Uterus (tissue), 4 donors: ENCODE results near the gene BCO1. TPM values are rescaled to one million over a fixed set of nuclear protein-coding genes. Genes with fewer than 3 reads are reported as not detected.

Experiments
- DNase-seq, 2 donors: peaks; one replicate each; pipeline ENCODE4 v3.0.0-alpha.2; 2019 to 2020
- H3K27ac ChIP-seq, 2 donors: fragments of 200-600 bp; sonication (generic); 1 replicate in 1 of 2; 2 replicates in 1 of 2; pipeline ENCODE4 v1.5.1; 2016 to 2018
- H3K27me3 ChIP-seq, 2 donors: fragments of 200-600 bp; sonication (generic); one replicate each; pipeline ENCODE4 v1.5.1; 2018 to 2019; ENCODE audit warnings: control low read depth in 1 of 2
- H3K36me3 ChIP-seq, 2 donors: fragments of 200-600 bp; sonication (generic); one replicate each; pipeline ENCODE4 v1.5.1; 2019; ENCODE audit warnings: control low read depth in 1 of 2
- H3K4me1 ChIP-seq, 2 donors: fragments of 200-600 bp; sonication (generic); one replicate each; pipeline ENCODE4 v1.5.1; 2018 to 2019; ENCODE audit warnings: control low read depth in 1 of 2
- H3K4me3 ChIP-seq, 2 donors: fragments of 200-600 bp; sonication (generic); 1 replicate in 1 of 2; 2 replicates in 1 of 2; pipeline ENCODE4 v1.5.1; 2018 to 2019; ENCODE audit warnings: mild to moderate bottlenecking in 1 of 2
- H3K9me3 ChIP-seq, 2 donors: fragments of 200-600 bp; sonication (generic); one replicate each; pipeline ENCODE4 v1.5.1; 2019; ENCODE audit warnings: control low read depth in 1 of 2
- POLR2A ChIP-seq, 2 donors: fragments of 450-650 bp; IDR thresholded peaks; one replicate each; pipeline ENCODE4 v1.6.1; 2016; ENCODE audit warnings: antibody characterized with exemption in 2 of 2, mild to moderate bottlenecking in 1 of 2, moderate library complexity in 1 of 2
- intact Hi-C: fragments of 100-400 bp; cut with DNase I; formaldehyde crosslinking; loops from one replicate; pipeline ENCODE4 v1.15.1; 2023; ENCODE audit warnings: low total_unique reads
- total RNA-seq, 4 donors: library from RNA; depleted of rRNA in 3 of 4; stranded (reverse); fragments of >200 nt in 3 of 4; gene quantifications; one replicate each; pipeline versions ENCODE4 v1.1.0 to v1.2.4, GENCODE V29; 2014 to 2023
- TF ChIP-seq, protein P1 (sequence below), 4 experiments: fragments of 200-600 bp in 2 of 4; fragments of 450-650 bp in 2 of 4; sonication (generic) in 2 of 4; IDR thresholded peaks; one replicate each; pipeline ENCODE4 v1.5.1; 2016 to 2019; ENCODE audit warnings: antibody characterized with exemption in 4 of 4, mild to moderate bottlenecking in 2 of 4, moderate library complexity in 1 of 4
- donor health status: DM: yes; HTN: yes; CAD: no.

The BCO1 gene
- total RNA-seq, 4 donors from 2014 or later = 0.27 to 2.6 (median 0.97) TPM; not detected in 1

DNA sequence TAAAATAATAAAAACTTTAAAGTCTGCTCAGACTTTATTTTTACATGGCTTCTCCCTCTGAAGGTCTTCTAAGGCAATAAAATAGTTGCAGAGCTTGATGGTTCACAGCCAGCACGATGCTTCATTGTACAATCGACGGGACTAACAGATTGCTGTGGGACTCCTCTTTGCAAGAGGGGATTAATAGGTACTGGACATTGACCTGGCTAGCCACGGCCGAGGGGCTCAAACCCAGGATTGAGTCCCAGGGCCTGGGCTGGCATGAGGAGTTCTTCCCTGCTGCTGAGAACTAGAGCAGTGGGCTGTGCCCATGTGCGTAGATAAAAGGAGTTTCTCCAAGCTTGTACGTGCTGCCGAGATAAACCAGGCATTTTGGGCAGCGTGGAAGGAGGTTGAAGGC lies 52.6 kb downstream of the BCO1 start:
- no peak for DNase-seq
- Histone ChIP-seq H3K4me3 (no peak overlapping the region), H3K36me3 (no peaks in the 10 kb centered on the region), H3K4me1 (no peaks in the 10 kb centered on the region), H3K27ac (no peak overlapping the region), H3K27me3 (no peaks in the 10 kb centered on the region), H3K9me3 (no peaks in the 10 kb centered on the region)
- TF ChIP-seq POLR2A (IDR thresholded peaks at IDR 0.05) = no peak
- intact Hi-C loops = no loop called here

DNA sequence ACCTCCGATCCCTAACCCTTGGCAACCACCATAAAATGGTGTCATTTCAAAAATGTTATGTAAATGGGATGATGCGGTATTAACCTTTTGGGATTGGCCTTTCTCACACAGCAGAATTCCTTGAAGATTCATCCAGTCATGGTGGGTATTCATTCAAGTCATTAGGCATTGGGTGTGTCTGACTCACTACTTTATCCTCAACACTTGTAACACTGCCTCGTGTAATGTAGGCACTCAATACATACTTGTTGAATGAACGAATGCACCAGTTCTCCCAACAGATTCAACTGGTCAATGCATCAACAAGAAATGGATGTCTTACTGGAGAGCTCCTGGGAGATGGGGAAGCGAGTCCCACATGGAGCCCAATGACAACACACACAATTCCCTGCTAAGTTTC lies 54.4 kb downstream of the BCO1 start:
- Histone ChIP-seq H3K27ac (no peak overlapping the region), H3K27me3 (no peaks in the 10 kb centered on the region), H3K36me3 (no peaks in the 10 kb centered on the region), H3K4me3 (no peak overlapping the region), H3K4me1 (no peaks in the 10 kb centered on the region), H3K9me3 (no peaks in the 10 kb centered on the region)
- no peak for DNase-seq
- TF ChIP-seq, protein P1, sequence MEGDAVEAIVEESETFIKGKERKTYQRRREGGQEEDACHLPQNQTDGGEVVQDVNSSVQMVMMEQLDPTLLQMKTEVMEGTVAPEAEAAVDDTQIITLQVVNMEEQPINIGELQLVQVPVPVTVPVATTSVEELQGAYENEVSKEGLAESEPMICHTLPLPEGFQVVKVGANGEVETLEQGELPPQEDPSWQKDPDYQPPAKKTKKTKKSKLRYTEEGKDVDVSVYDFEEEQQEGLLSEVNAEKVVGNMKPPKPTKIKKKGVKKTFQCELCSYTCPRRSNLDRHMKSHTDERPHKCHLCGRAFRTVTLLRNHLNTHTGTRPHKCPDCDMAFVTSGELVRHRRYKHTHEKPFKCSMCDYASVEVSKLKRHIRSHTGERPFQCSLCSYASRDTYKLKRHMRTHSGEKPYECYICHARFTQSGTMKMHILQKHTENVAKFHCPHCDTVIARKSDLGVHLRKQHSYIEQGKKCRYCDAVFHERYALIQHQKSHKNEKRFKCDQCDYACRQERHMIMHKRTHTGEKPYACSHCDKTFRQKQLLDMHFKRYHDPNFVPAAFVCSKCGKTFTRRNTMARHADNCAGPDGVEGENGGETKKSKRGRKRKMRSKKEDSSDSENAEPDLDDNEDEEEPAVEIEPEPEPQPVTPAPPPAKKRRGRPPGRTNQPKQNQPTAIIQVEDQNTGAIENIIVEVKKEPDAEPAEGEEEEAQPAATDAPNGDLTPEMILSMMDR (IDR thresholded peaks at IDR 0.05) = no peak
- no peak for TF ChIP-seq POLR2A (IDR thresholded peaks at IDR 0.05)
- intact Hi-C loops = no loop called here

DNA sequence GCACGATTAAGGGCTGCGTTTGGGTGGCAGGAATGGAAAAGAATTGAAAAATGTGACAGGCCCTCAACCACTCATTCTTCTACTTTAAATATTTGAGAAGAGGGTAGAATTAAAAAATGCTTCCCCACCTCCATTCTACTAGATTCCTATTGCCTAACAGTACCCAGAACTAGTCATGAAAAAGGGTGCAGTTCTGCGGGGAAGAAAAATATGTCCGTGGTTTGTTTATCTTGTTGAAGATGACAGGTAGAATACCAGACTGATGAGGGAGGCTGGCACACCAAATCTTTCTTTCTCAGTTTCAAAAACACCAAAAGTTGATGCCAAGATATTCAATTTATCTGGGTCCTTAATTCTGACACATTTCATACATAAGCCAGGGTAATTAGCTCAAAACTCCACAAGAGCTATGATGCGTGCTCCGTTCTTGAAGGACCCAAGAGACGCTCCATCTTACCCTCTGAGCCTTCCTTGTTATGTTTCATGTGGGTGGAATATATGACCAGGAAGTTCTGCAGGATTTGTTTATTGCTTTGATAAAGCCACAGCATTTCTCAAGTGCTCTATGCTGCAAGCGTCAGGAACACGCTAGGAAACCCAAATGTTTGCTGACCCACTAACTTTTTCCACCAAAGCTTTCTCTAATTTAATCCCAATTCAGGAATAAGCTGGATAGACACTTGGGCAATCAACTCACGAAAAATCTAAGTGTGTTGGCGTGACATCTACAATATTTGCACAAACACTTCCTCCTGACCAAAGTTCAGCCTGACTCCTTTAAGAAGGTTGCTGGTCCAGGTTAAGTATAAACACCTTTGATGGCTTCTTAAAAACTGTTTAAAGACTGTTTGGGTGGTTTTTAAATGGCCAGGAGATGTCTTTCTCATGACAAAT lies 55.7 kb downstream of the BCO1 start:
- DNase-seq = no peak
- intact Hi-C loops = no loop called here
- H3K27ac ChIP-seq = no peak overlapping the region
- no peak for TF ChIP-seq POLR2A (IDR thresholded peaks at IDR 0.05)
- TF ChIP-seq, protein P1 (IDR thresholded peaks at IDR 0.05) = no peak
- no peaks in the 10 kb centered on the region for H3K4me1 ChIP-seq
- no peaks in the 10 kb centered on the region for H3K36me3 ChIP-seq
- H3K4me3 ChIP-seq = no peak overlapping the region
- no peaks in the 10 kb centered on the region for H3K9me3 ChIP-seq
- no peaks in the 10 kb centered on the region for H3K27me3 ChIP-seq

DNA sequence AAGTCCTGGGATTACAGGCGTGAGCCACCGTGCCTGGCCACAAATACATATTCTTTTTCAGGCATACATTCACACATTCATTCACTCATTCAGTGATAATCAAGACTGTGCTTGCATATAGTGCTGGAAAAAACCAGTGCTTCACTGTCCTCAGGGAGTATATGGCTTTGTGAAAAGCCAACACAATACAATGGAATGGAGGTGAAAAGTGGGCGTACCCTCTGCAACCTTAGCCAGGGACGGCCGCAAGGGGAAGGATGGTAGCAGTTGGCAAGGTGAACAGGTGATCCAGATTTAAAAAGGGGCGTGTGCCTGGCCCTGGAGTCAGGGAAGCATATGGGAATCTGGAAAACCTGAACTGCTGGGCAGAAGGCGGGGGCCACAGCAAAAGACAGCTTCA lies 58.1 kb downstream of the BCO1 start:
- H3K4me3 ChIP-seq = no peak overlapping the region
- TF ChIP-seq, protein P1 (IDR thresholded peaks at IDR 0.05) = no peak
- TF ChIP-seq POLR2A (IDR thresholded peaks at IDR 0.05) = no peak
- no peaks in the 10 kb centered on the region for H3K27me3 ChIP-seq
- no peaks in the 10 kb centered on the region for H3K4me1 ChIP-seq
- no peak overlapping the region for H3K27ac ChIP-seq
- H3K9me3 ChIP-seq = no peaks in the 10 kb centered on the region
- no peaks in the 10 kb centered on the region for H3K36me3 ChIP-seq
- intact Hi-C loops = no loop called here
- DNase-seq = no peak

DNA sequence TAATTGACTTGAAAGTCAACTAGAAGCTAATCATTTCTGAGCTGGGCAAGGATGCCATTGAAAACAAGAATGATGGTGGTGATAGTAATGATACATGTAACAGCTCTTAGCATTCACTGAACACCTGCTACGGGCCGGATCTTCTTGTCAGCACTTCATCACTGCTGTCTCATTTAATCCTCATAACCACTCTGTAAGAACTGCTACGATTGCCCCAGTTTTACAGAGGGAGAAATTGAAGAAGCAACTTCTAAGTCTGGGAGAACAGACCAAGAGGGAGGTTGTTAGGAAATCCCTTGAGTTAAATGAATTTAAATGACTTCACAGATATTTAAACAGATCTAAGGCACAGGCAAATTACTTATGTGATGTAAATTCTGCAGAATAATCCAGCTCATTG lies 69.3 kb downstream of the BCO1 start:
- Histone ChIP-seq H3K36me3 (no peaks in the 10 kb centered on the region), H3K27me3 (no peaks in the 10 kb centered on the region), H3K27ac (no peak overlapping the region), H3K4me3 (no peak overlapping the region), H3K4me1 (no peaks in the 10 kb centered on the region), H3K9me3 (no peaks in the 10 kb centered on the region)
- no peak for DNase-seq
- intact Hi-C loops = no loop called here
- TF ChIP-seq, protein P1 (IDR thresholded peaks at IDR 0.05) = no peak
- no peak for TF ChIP-seq POLR2A (IDR thresholded peaks at IDR 0.05)
